HepG2 (cell line): ENCODE data around the gene DOCK4. TPM values are rescaled to one million over a fixed set of nuclear protein-coding genes. Genes with fewer than 3 reads are reported as not detected.
A peak's percentile ranks its signal among the peaks of the same experiment; 100 is the strongest.

Source experiments
- ADNP ChIP-seq: sonication (generic); formaldehyde crosslinking; IDR thresholded peaks from 2 replicates; pipeline ENCODE4 v1.4.0; 2020; ENCODE audit warnings: missing genetic modification reagents
- EEA1 ChIP-seq: sonication (generic); formaldehyde crosslinking; IDR thresholded peaks from 2 replicates; pipeline ENCODE4 v1.5.1; 2020; ENCODE audit warnings: mild to moderate bottlenecking, missing genetic modification reagents, borderline replicate concordance
- EP300 ChIP-seq, 3 experiments: sonication (generic) in 1 of 3; formaldehyde crosslinking in 1 of 3; IDR thresholded peaks; 2 replicates each; pipeline versions ENCODE4 v1.5.1 to v1.6.1; 2011 to 2020; ENCODE audit warnings: low read depth in 2 of 3, low read length in 2 of 3, borderline replicate concordance in 1 of 3, improper control_type of control experiment in 1 of 3, mild to moderate bottlenecking in 1 of 3, missing genetic modification reagents in 1 of 3, moderate library complexity in 1 of 3
- HES4 ChIP-seq: sonication (generic); formaldehyde crosslinking; IDR thresholded peaks from 2 replicates; pipeline ENCODE4 v1.9.0; 2021; ENCODE audit warnings: mild to moderate bottlenecking, missing genetic modification reagents, borderline replicate concordance
- KAT2B ChIP-seq: fragments of 150-350 bp; IDR thresholded peaks from 2 replicates; pipeline ENCODE4 v1.6.1; 2014; ENCODE audit warnings: low read depth, low read length, borderline replicate concordance
- NFE2L2 ChIP-seq: fragments of 150-350 bp; IDR thresholded peaks from 2 replicates; pipeline ENCODE4 v1.6.1; 2014; ENCODE audit warnings: low read length
- PHF8 ChIP-seq: sonication (generic); formaldehyde crosslinking; IDR thresholded peaks from 2 replicates; pipeline ENCODE4 v1.5.0; 2020; ENCODE audit warnings: missing genetic modification reagents
- PRDM4 ChIP-seq: sonication (generic); formaldehyde crosslinking; IDR thresholded peaks from 2 replicates; pipeline ENCODE4 v1.9.0; 2021; ENCODE audit warnings: missing genetic modification reagents, borderline replicate concordance
- RAD21 ChIP-seq: fragments of 450-650 bp; formaldehyde crosslinking; IDR thresholded peaks from 2 replicates; pipeline ENCODE4 v1.5.0; 2020; ENCODE audit warnings: mild to moderate bottlenecking
- RBM39 ChIP-seq: fragments of 200-400 bp; formaldehyde crosslinking; IDR thresholded peaks from one replicate; pipeline ENCODE4 v1.6.1; 2018; ENCODE audit warnings: antibody characterized with exemption, mild to moderate bottlenecking, low read depth, low read length; ENCODE audit not compliant: poor library complexity, severe bottlenecking
- REST ChIP-seq, 2 experiments: IDR thresholded peaks; 2 replicates each; pipeline ENCODE4 v1.6.1; 2011 to 2012; ENCODE audit warnings: low read length in 2 of 2, borderline replicate concordance in 1 of 2, low read depth in 1 of 2, mild to moderate bottlenecking in 1 of 2, moderate library complexity in 1 of 2
- REXO4 ChIP-seq: sonication (generic); formaldehyde crosslinking; IDR thresholded peaks from 2 replicates; pipeline ENCODE4 v1.8.0; 2022; ENCODE audit warnings: missing genetic modification reagents, mild to moderate bottlenecking, borderline replicate concordance
- SMARCC2 ChIP-seq: fragments of 450-650 bp; IDR thresholded peaks from 2 replicates; pipeline ENCODE4 v1.6.1; 2017; ENCODE audit warnings: antibody characterized with exemption, mild to moderate bottlenecking
- SMARCE1 ChIP-seq: fragments of 450-650 bp; IDR thresholded peaks from 2 replicates; pipeline ENCODE4 v1.6.1; 2017; ENCODE audit warnings: borderline replicate concordance
- SNAPC2 ChIP-seq: sonication (generic); formaldehyde crosslinking; IDR thresholded peaks from 2 replicates; pipeline ENCODE4 v1.8.1; 2022; ENCODE audit warnings: mild to moderate bottlenecking, missing genetic modification reagents
- SOX6 ChIP-seq, 2 experiments: fragments of 450-650 bp in 1 of 2; sonication (generic) in 1 of 2; formaldehyde crosslinking in 1 of 2; IDR thresholded peaks; 2 replicates each; pipeline versions ENCODE4 v1.4.0 to v1.6.1; 2017 to 2020; ENCODE audit warnings: antibody characterized with exemption in 1 of 2, mild to moderate bottlenecking in 1 of 2, missing genetic modification reagents in 1 of 2
- TBX3 ChIP-seq: fragments of 450-650 bp; IDR thresholded peaks from 2 replicates; pipeline ENCODE4 v1.6.1; 2017; ENCODE audit warnings: antibody characterized with exemption, mild to moderate bottlenecking, inconsistent platforms, borderline replicate concordance
- TRIM24 ChIP-seq: sonication (generic); formaldehyde crosslinking; IDR thresholded peaks from 2 replicates; pipeline ENCODE4 v1.8.0; 2022; ENCODE audit warnings: mild to moderate bottlenecking, missing genetic modification reagents
- UBTF ChIP-seq: sonication (generic); formaldehyde crosslinking; IDR thresholded peaks from 2 replicates; pipeline ENCODE4 v1.4.0; 2020; ENCODE audit warnings: mild to moderate bottlenecking, missing genetic modification reagents
- YEATS4 ChIP-seq: sonication (generic); formaldehyde crosslinking; IDR thresholded peaks from 2 replicates; pipeline ENCODE4 v1.4.0; 2020; ENCODE audit warnings: missing genetic modification reagents, borderline replicate concordance
- ZSCAN29 ChIP-seq: sonication (generic); formaldehyde crosslinking; conservative IDR thresholded peaks from 2 replicates; pipeline ENCODE4 v1.4.0; 2020; ENCODE audit warnings: mild to moderate bottlenecking, missing genetic modification reagents
- polyA plus RNA-seq, 8 experiments: library from polyadenylated mRNA; depleted of rRNA in 3 of 8; stranded (reverse) in 7 of 8; unstranded in 1 of 8; fragments of >200 nt; fragmentation: Illumina TruSeq in 4 of 8; extraction: Trizol in 4 of 8; gene quantifications; 2 replicates each; pipeline versions ENCODE4 v1.2.1 to v1.2.3, GENCODE V29; 2011 to 2016; ENCODE audit warnings: low read depth in 4 of 8, missing spikeins in 1 of 8, mixed read lengths in 1 of 8; ENCODE audit not compliant: insufficient read depth in 1 of 8
- total RNA-seq, 5 experiments: library from RNA; depleted of rRNA; stranded (reverse); fragments of >200 nt; fragmentation: Illumina TruSeq; extraction: Trizol; gene quantifications; 2 replicates each; pipeline ENCODE4 v1.2.3, GENCODE V29; 2016; ENCODE audit warnings: low read depth in 1 of 5

Gene DOCK4
- total and polyA plus RNA-seq, 2 of the 13 experiments (the other 11 are each of a cell fraction or from before 2014, with no cell fraction given), result 13.5 to 17.4 TPM

- no peak for TF ChIP-seq PHF8 (CRISPR knock-in tag)
- no peak for TF ChIP-seq YEATS4 (CRISPR knock-in tag)
- TF ChIP-seq HES4 (CRISPR knock-in tag), result no peak
- TF ChIP-seq SMARCC2, result no peak
- TF ChIP-seq TRIM24, result no peak
- TF ChIP-seq SOX6 (IDR thresholded peaks at IDR 0.05), result no peak
- peak; percentile 85 for TF ChIP-seq SOX6 (CRISPR knock-in tag; IDR thresholded peaks at IDR 0.05)
- no peak for TF ChIP-seq ADNP (CRISPR knock-in tag)
- TF ChIP-seq PRDM4 (CRISPR knock-in tag), result no peak
- no peak for TF ChIP-seq TBX3
- no peak for TF ChIP-seq RBM39
- no peak for TF ChIP-seq SNAPC2 (CRISPR knock-in tag)
- no peak for TF ChIP-seq RAD21
- no peak for TF ChIP-seq REST (IDR thresholded peaks at IDR 0.05; ENCODE audit: borderline replicate concordance in 1 of 2, low read depth in 1 of 2, low read length in 2 of 2)
- TF ChIP-seq SMARCE1, result no peak
- TF ChIP-seq KAT2B, result no peak
- TF ChIP-seq REXO4 (CRISPR knock-in tag), result no peak
- no peak for TF ChIP-seq UBTF
- TF ChIP-seq EEA1, result no peak
- no peak for TF ChIP-seq NFE2L2
- TF ChIP-seq ZSCAN29 (CRISPR knock-in tag), result peak; percentile 95
- TF ChIP-seq EP300 (IDR thresholded peaks at IDR 0.05; ENCODE audit: low read depth in 2 of 2, low read length in 2 of 2), result peak in 1 of 2 experiments; percentile 71; a peak in 2 of 4 replicates
- TF ChIP-seq EP300 (CRISPR knock-in tag; IDR thresholded peaks at IDR 0.05; ENCODE audit: borderline replicate concordance), result peak; percentile 74
Observed at GRCh38 chr7:112086496-112087254, 119.5 kb downstream of the DOCK4 start (continued).
